BE2C (cell line): ENCODE measurements around the gene BTRC.
"Not testable (repeated sequence)": the region's sequence is repeated elsewhere in the genome, so short reads cannot be mapped to it uniquely, and the experiment has no call there.

ENCODE experiments used
- DNase-seq: peaks from one replicate; pipeline ENCODE4 v3.0.0-alpha.2; 2020
- H3K27me3 ChIP-seq: fragments of 250-450 bp; sonication (Bioruptor Pico); 2 replicates; pipeline ENCODE4 v1.5.1; 2020; ENCODE audit warnings: mild to moderate bottlenecking
- H3K36me3 ChIP-seq: fragments of 250-450 bp; sonication (Bioruptor Pico); 2 replicates; pipeline ENCODE4 v1.5.1; 2020; ENCODE audit warnings: mild to moderate bottlenecking
- H3K4me1 ChIP-seq: fragments of 250-450 bp; sonication (Bioruptor Pico); 2 replicates; pipeline ENCODE4 v1.5.1; 2020
- H3K4me3 ChIP-seq: 2 replicates; pipeline ENCODE4 v1.5.1; 2011; ENCODE audit warnings: low read depth, low read length
- H3K9me3 ChIP-seq: fragments of 250-450 bp; sonication (Bioruptor Pico); 2 replicates; pipeline ENCODE4 v1.5.1; 2020
- CTCF ChIP-seq: IDR thresholded peaks from 2 replicates; pipeline ENCODE4 v1.5.1; 2012; ENCODE audit warnings: mild to moderate bottlenecking, low read depth, low read length

The BTRC gene

GRCh38 chr10:101329341-101330032 is 24.5 kb upstream of the BTRC start:
- Histone ChIP-seq H3K4me1 (no peaks in the 10 kb centered on the region; the same call in 1 of the 2 replicates), H3K4me3 (no peak overlapping the region), H3K9me3 (no peaks in the 10 kb centered on the region), H3K27me3 (no peaks in the 10 kb centered on the region), H3K36me3 (no peaks in the 10 kb centered on the region)
- no peak for DNase-seq
- no peak for TF ChIP-seq CTCF

- TF ChIP-seq CTCF, result no peak
- Histone ChIP-seq H3K9me3 (no peaks in the 10 kb centered on the region), H3K36me3 (no peaks in the 10 kb centered on the region), H3K27me3 (no peaks in the 10 kb centered on the region), H3K4me3 (no peak overlapping the region), H3K4me1 (no peaks in the 10 kb centered on the region; the same call in 1 of the 2 replicates)
- no peak for DNase-seq
These were observed 23.7 kb upstream of the BTRC start for GRCh38 chr10:101330231-101330630.

- TF ChIP-seq CTCF, result no peak
- H3K4me3 ChIP-seq, result no peak overlapping the region
- no peak for DNase-seq
- no peaks in the 10 kb centered on the region for H3K36me3 ChIP-seq
- no peaks in the 10 kb centered on the region for H3K27me3 ChIP-seq
- no peaks in the 10 kb centered on the region; the same call in 1 of the 2 replicates for H3K4me1 ChIP-seq
- H3K9me3 ChIP-seq, result no peaks in the 10 kb centered on the region
These were observed 23.2 kb upstream of the BTRC start for GRCh38 chr10:101330631-101331225.

GRCh38 chr10:101331956-101332355 is 22.0 kb upstream of the BTRC start:
- no peaks in the 10 kb centered on the region for H3K27me3 ChIP-seq
- TF ChIP-seq CTCF, result no peak
- DNase-seq, result no peak
- H3K4me3 ChIP-seq, result no peak overlapping the region
- H3K9me3 ChIP-seq, result no peaks in the 10 kb centered on the region
- no peaks in the 10 kb centered on the region for H3K4me1 ChIP-seq
- H3K36me3 ChIP-seq, result no peaks in the 10 kb centered on the region

- H3K27me3 ChIP-seq, H3K36me3 ChIP-seq, H3K9me3 ChIP-seq, DNase-seq, H3K4me1 ChIP-seq, H3K4me3 ChIP-seq: not testable (repeated sequence)
These were observed 19.7 kb upstream of the BTRC start for GRCh38 chr10:101334259-101334658.

GRCh38 chr10:101336382-101336781 is 17.6 kb upstream of the BTRC start:
- no peaks in the 10 kb centered on the region for H3K36me3 ChIP-seq
- no peaks in the 10 kb centered on the region for H3K27me3 ChIP-seq
- no peaks in the 10 kb centered on the region for H3K9me3 ChIP-seq
- TF ChIP-seq CTCF, result no peak
- no peak overlapping the region for H3K4me3 ChIP-seq
- H3K4me1 ChIP-seq, result no peaks in the 10 kb centered on the region
- no peak for DNase-seq
